H9 (cell line): ENCODE data around the gene BCL2L15. TPM values are rescaled to one million over a fixed set of nuclear protein-coding genes. Genes with fewer than 3 reads are reported as not detected.

Experiments
- DNase-seq: peaks from one replicate; pipeline ENCODE4 v3.0.0-alpha.2; 2017
- H2AFZ ChIP-seq: one replicate; pipeline ENCODE4 v1.6.1; 2013; ENCODE audit warnings: mild to moderate bottlenecking, low read length, control low read depth, moderate library complexity
- H2AK5ac ChIP-seq: 2 replicates; pipeline ENCODE4 v1.6.1; 2013; ENCODE audit warnings: low read length, control low read depth, mixed read lengths; ENCODE audit not compliant: insufficient read length
- H2BK120ac ChIP-seq: one replicate; pipeline ENCODE4 v1.6.1; 2013; ENCODE audit warnings: low read depth, mild to moderate bottlenecking, low read length, control low read depth, inconsistent platforms; ENCODE audit not compliant: poor library complexity, severe bottlenecking
- H2BK12ac ChIP-seq: 2 replicates; pipeline ENCODE4 v1.6.1; 2013; ENCODE audit warnings: low read length, control low read depth, mixed read lengths, low read depth; ENCODE audit not compliant: insufficient read length
- H2BK15ac ChIP-seq: 2 replicates; pipeline ENCODE4 v1.6.1; 2013; ENCODE audit warnings: low read depth, low read length, control low read depth
- H2BK20ac ChIP-seq: one replicate; pipeline ENCODE4 v1.6.1; 2013; ENCODE audit warnings: low read depth, mild to moderate bottlenecking, low read length, control low read depth, inconsistent platforms; ENCODE audit not compliant: poor library complexity, severe bottlenecking
- H2BK5ac ChIP-seq: 2 replicates; pipeline ENCODE4 v1.6.1; 2013; ENCODE audit warnings: low read length, control low read depth, mixed read lengths; ENCODE audit not compliant: insufficient read length
- H3K14ac ChIP-seq: 2 replicates; pipeline ENCODE4 v1.6.1; 2013; ENCODE audit warnings: low read length, control low read depth; ENCODE audit not compliant: insufficient read depth
- H3K18ac ChIP-seq: 2 replicates; pipeline ENCODE4 v1.6.1; 2013; ENCODE audit warnings: low read depth, mild to moderate bottlenecking, mixed read lengths, low read length, control low read depth; ENCODE audit not compliant: insufficient read length
- H3K23ac ChIP-seq: 2 replicates; pipeline ENCODE4 v1.6.1; 2013; ENCODE audit warnings: low read length, control low read depth, mixed read lengths, low read depth; ENCODE audit not compliant: insufficient read length
- H3K23me2 ChIP-seq: 2 replicates; pipeline ENCODE4 v1.6.1; 2013; ENCODE audit warnings: low read depth, mild to moderate bottlenecking, mixed read lengths, low read length, control low read depth; ENCODE audit not compliant: insufficient read length, poor library complexity, severe bottlenecking
- H3K27ac ChIP-seq: 2 replicates; pipeline ENCODE4 v1.5.1; 2013; ENCODE audit warnings: low read length, control low read depth, mixed read lengths, low read depth; ENCODE audit not compliant: insufficient read length
- H3K27me3 ChIP-seq: 2 replicates; pipeline ENCODE4 v1.6.1; 2013; ENCODE audit warnings: low read length, control low read depth, inconsistent platforms; ENCODE audit not compliant: insufficient read depth
- H3K4ac ChIP-seq: 2 replicates; pipeline ENCODE4 v1.6.1; 2013; ENCODE audit warnings: low read depth, mild to moderate bottlenecking, control low read depth, inconsistent platforms, low read length, moderate library complexity
- H3K4me1 ChIP-seq: 2 replicates; pipeline ENCODE4 v1.6.1; 2013; ENCODE audit warnings: low read length, control low read depth, inconsistent platforms; ENCODE audit not compliant: insufficient read depth
- H3K4me2 ChIP-seq: 2 replicates; pipeline ENCODE4 v1.6.1; 2013; ENCODE audit warnings: low read length, control low read depth, mixed read lengths; ENCODE audit not compliant: insufficient read length, insufficient read depth
- H3K56ac ChIP-seq: 2 replicates; pipeline ENCODE4 v1.6.1; 2013; ENCODE audit warnings: low read depth, mild to moderate bottlenecking, mixed read lengths, low read length, control low read depth; ENCODE audit not compliant: insufficient read length
- H3K79me1 ChIP-seq: 2 replicates; pipeline ENCODE4 v1.6.1; 2013; ENCODE audit warnings: low read depth, mild to moderate bottlenecking, moderate library complexity, low read length, control low read depth, inconsistent platforms; ENCODE audit not compliant: insufficient read depth, poor library complexity, severe bottlenecking
- H3K79me2 ChIP-seq: 2 replicates; pipeline ENCODE4 v1.6.1; 2013; ENCODE audit warnings: low read length, control low read depth, inconsistent platforms; ENCODE audit not compliant: insufficient read depth
- H3K9ac ChIP-seq: 2 replicates; pipeline ENCODE4 v1.6.1; 2013; ENCODE audit warnings: low read length, control low read depth, mixed read lengths; ENCODE audit not compliant: insufficient read length; ENCODE audit errors: extremely low read depth
- H3K9me3 ChIP-seq: one replicate; pipeline ENCODE4 v1.6.1; 2013; ENCODE audit warnings: low read depth, low read length, inconsistent platforms; ENCODE audit not compliant: control insufficient read depth
- H3T11ph ChIP-seq: one replicate; pipeline ENCODE4 v1.6.1; 2013; ENCODE audit warnings: mild to moderate bottlenecking, low read length, control low read depth, inconsistent platforms
- H4K20me1 ChIP-seq: one replicate; pipeline ENCODE4 v1.6.1; 2013; ENCODE audit not compliant: control insufficient read depth, insufficient read length, insufficient read depth
- H4K5ac ChIP-seq: 2 replicates; pipeline ENCODE4 v1.6.1; 2013; ENCODE audit warnings: low read depth, mild to moderate bottlenecking, mixed read lengths, low read length, control low read depth; ENCODE audit not compliant: insufficient read length
- H4K8ac ChIP-seq: replicated peaks from 2 replicates; pipeline ENCODE4 v1.6.1; 2013; ENCODE audit warnings: low read length, control low read depth, mixed read lengths, low read depth; ENCODE audit not compliant: insufficient read length
- H4K91ac ChIP-seq: 2 replicates; pipeline ENCODE4 v1.6.1; 2013; ENCODE audit warnings: low read depth, mild to moderate bottlenecking, moderate library complexity, mixed read lengths, low read length, control low read depth; ENCODE audit not compliant: insufficient read length
- H3K27ac Mint-ChIP-seq, 3 experiments: 2 replicates in 2 of 3; 3 replicates in 1 of 3; pipeline ENCODE4 v1.8.0; 2020 to 2021; ENCODE audit warnings: mixed read lengths in 3 of 3, mild to moderate bottlenecking in 1 of 3, moderate library complexity in 1 of 3
- H3K27me3 Mint-ChIP-seq: 2 replicates; pipeline ENCODE4 v1.8.0; 2021; ENCODE audit warnings: low read depth, mild to moderate bottlenecking, moderate library complexity, mixed read lengths
- H3K36me3 Mint-ChIP-seq, 3 experiments: 2 replicates in 2 of 3; 3 replicates in 1 of 3; pipeline ENCODE4 v1.8.0; 2020 to 2021; ENCODE audit warnings: low read depth in 3 of 3, mixed read lengths in 3 of 3; ENCODE audit not compliant: insufficient read depth in 1 of 3
- H3K4me1 Mint-ChIP-seq, 2 experiments: 2 replicates each; pipeline ENCODE4 v1.8.0; 2020; ENCODE audit warnings: mixed read lengths in 2 of 2
- H3K4me3 Mint-ChIP-seq, 2 experiments: 2 replicates in 1 of 2; 3 replicates in 1 of 2; pipeline ENCODE4 v1.8.0; 2020 to 2021; ENCODE audit warnings: mild to moderate bottlenecking in 2 of 2, mixed read lengths in 2 of 2, moderate library complexity in 1 of 2
- H3K9me3 Mint-ChIP-seq, 2 experiments: 2 replicates in 1 of 2; 3 replicates in 1 of 2; pipeline ENCODE4 v1.8.0; 2020; ENCODE audit warnings: mild to moderate bottlenecking in 2 of 2, mixed read lengths in 2 of 2, moderate library complexity in 1 of 2
- CTCF ChIP-seq: fragments of 200-600 bp; sonication (generic); conservative IDR thresholded peaks from 3 replicates; pipeline ENCODE4 v1.8.0; 2021; ENCODE audit warnings: antibody characterized with exemption, mild to moderate bottlenecking
- WGBS: extraction: QIAGEN DNeasy Blood & Tissue Kit; methylation state at CpG from one replicate; pipeline ENCODE4 v1.1.7; 2013; ENCODE audit warnings: missing lambda C conversion rate, low lambda C conversion rate, mixed read lengths; ENCODE audit not compliant: insufficient read length; ENCODE audit errors: extremely low coverage; 5-methylcytosine and 5-hydroxymethylcytosine counted together
- total RNA-seq: library from RNA; stranded (reverse); gene quantifications from 2 replicates; pipeline ENCODE4 v1.2.1, GENCODE V29; 2021

Gene BCL2L15
- total RNA-seq, 1 experiment from 2014 or later: 0.22 TPM

GRCh38 chr1:113868387-113869083 lies 18.8 kb downstream of the BCL2L15 start:
- no CpG with 5 or more reads among the region's 4 CpGs for WGBS
- Histone ChIP-seq H3K4ac (no peak overlapping the region), H4K91ac (no peak overlapping the region), H3K9me3 (no peaks in the 10 kb centered on the region), H2BK120ac (no peak overlapping the region), H3K9ac (no peak overlapping the region), H4K8ac (no peak overlapping the region), H3K23me2 (no peaks in the 10 kb centered on the region), H3K79me1 (no peaks in the 10 kb centered on the region), H3K23ac (no peak overlapping the region), H3K79me2 (no peaks in the 10 kb centered on the region), H2AFZ (no peak overlapping the region), H3K18ac (no peak overlapping the region), H3T11ph (no peak overlapping the region), H4K20me1 (no peaks in the 10 kb centered on the region), H3K4me2 (no peak overlapping the region), H3K4me1 (no peaks in the 10 kb centered on the region), H3K56ac (no peak overlapping the region), H4K5ac (no peak overlapping the region), H3K27ac (no peak overlapping the region), H2BK12ac (no peak overlapping the region), H2BK20ac (no peak overlapping the region), H3K14ac (no peak overlapping the region), H2AK5ac (no peak overlapping the region), H2BK5ac (no peak overlapping the region), H2BK15ac (no peak overlapping the region), H3K27me3 (no peaks in the 10 kb centered on the region)
- no peak overlapping the region for H3K27ac Mint-ChIP-seq
- H3K27me3 Mint-ChIP-seq: no peaks in the 10 kb centered on the region
- no peak for TF ChIP-seq CTCF
- no peaks in the 10 kb centered on the region for H3K9me3 Mint-ChIP-seq
- H3K4me3 Mint-ChIP-seq: no peak overlapping the region
- no peaks in the 10 kb centered on the region for H3K36me3 Mint-ChIP-seq
- no peaks in the 10 kb centered on the region for H3K4me1 Mint-ChIP-seq
- no peak for DNase-seq
